NCI-H146 treated with DMSO at 0.1 percent for 48 hours (cell line): Measurements from ENCODE around the gene ZNF816.
A peak's percentile ranks its signal among the peaks of the same experiment; 100 is the strongest.
"Not testable (repeated sequence)": the region's sequence is repeated elsewhere in the genome, so short reads cannot be mapped to it uniquely, and the experiment has no call there.

Experiments used
- DNase-seq: peaks from one replicate; lab custom pipeline; 2025; ENCODE audit not compliant: unreplicated experiment; lab: John Stamatoyannopoulos, UW

The ZNF816 gene

GRCh38 chr19:52962394-52963246 lies at the start of gene ZNF816:
TSS of gene ZNF816 (minus strand) at chr19:52962881. CDS start at chr19:52956089, 6,792 bp downstream.
- peak; percentile 95 for DNase-seq

GRCh38 chr19:53012006-53012405 lies 49.3 kb upstream of the ZNF816 start:
- DNase-seq, result no peak

GRCh38 chr19:53010494-53010893 lies 47.8 kb upstream of the ZNF816 start:
- DNase-seq, result no peak

GRCh38 chr19:53008061-53008778 lies 45.5 kb upstream of the ZNF816 start:
- no peak for DNase-seq

- DNase-seq, result no peak
Measured at GRCh38 chr19:53007606-53008005, 44.9 kb upstream of the ZNF816 start.

GRCh38 chr19:53007200-53007599 lies 44.5 kb upstream of the ZNF816 start:
- no peak for DNase-seq

- DNase-seq, result no peak
Measured at GRCh38 chr19:53004242-53004641, 41.6 kb upstream of the ZNF816 start.

- no peak for DNase-seq
Measured at GRCh38 chr19:53002479-53002878, 39.8 kb upstream of the ZNF816 start.

GRCh38 chr19:52997975-52998374 lies 35.3 kb upstream of the ZNF816 start:
- no peak for DNase-seq

GRCh38 chr19:52995711-52996110 lies 33.0 kb upstream of the ZNF816 start:
- no peak for DNase-seq

- peak; percentile 40 for DNase-seq
Measured at GRCh38 chr19:52993342-52994178, 30.9 kb upstream of the ZNF816 start.

GRCh38 chr19:52992109-52993004 lies 29.7 kb upstream of the ZNF816 start:
- no peak for DNase-seq

GRCh38 chr19:52991484-52991883 lies 28.8 kb upstream of the ZNF816 start:
- DNase-seq, result no peak

- no peak for DNase-seq
Measured at GRCh38 chr19:52990759-52991418, 28.2 kb upstream of the ZNF816 start.

- DNase-seq, result no peak
Measured at GRCh38 chr19:52988506-52988905, 25.8 kb upstream of the ZNF816 start.

- DNase-seq, result no peak
Measured at GRCh38 chr19:52987221-52987620, 24.5 kb upstream of the ZNF816 start.

- not testable (repeated sequence) for DNase-seq
Measured at GRCh38 chr19:52983167-52983566, 20.5 kb upstream of the ZNF816 start.

- no peak for DNase-seq
Measured at GRCh38 chr19:52981329-52981728, 18.6 kb upstream of the ZNF816 start.

- DNase-seq, result no peak
Measured at GRCh38 chr19:52967772-52968171, 5.1 kb upstream of the ZNF816 start.

- no peak for DNase-seq
Measured at GRCh38 chr19:52963247-52963618, 552 bp upstream of the ZNF816 start.
